ENCODE results near the gene HCN3. TPM values are rescaled to one million over a fixed set of nuclear protein-coding genes. Genes with fewer than 3 reads are reported as not detected.
A peak's percentile ranks its signal among the peaks of the same experiment; 100 is the strongest.

Gene HCN3
- total RNA-seq, 1 experiment from 2014 or later, result 19.6 TPM

DNA sequence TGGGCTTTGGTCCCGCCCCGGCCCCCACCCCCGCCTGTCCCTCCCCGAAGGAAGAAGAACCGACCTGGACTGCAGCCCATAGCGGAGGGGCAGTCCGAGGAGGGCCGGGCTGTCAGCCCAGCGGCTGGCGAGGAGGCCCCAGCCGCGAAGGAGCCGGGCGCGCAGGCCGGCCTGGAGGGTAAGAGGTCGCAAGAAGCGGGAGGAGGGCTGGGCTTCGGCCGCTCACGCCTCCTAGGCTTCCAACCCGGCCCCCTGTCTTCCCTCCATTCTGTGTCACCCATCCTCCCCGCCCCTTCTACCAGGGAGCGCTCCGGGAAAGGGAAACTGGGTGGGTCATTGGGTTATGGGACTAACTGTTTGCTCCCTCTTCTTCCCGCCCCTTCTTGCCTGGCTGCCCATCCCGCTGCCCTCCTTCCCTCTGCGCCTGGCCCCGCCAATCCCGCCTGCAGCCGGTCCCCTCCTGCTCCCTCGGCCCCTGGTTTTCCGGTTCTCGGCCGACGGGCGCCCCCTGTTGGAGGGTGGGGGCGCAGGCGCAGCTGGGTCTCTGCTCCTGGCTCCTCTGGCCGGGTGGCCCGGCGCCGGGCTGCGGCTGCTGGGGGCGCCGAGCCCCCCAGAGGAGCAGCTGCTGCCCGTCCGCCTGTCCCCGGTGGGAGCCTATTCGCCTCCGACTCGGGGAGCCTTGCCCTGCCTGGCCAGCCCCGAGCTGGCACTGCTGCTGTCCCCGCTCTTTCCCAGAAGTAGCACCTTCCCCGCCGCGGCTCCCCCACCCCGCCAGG lies 45.9 kb downstream of the HCN3 start:
- H3K4me1 Mint-ChIP-seq (ENCODE audit: low read depth, unreplicated experiment), result peaks cover 46% of the 10 kb centered on the region
- BruUV-seq (replicated peaks), result no TSS peak

GRCh38 chr1:155323729-155324036 lies 46.4 kb downstream of the HCN3 start:
- TF ChIP-seq, protein P1, sequence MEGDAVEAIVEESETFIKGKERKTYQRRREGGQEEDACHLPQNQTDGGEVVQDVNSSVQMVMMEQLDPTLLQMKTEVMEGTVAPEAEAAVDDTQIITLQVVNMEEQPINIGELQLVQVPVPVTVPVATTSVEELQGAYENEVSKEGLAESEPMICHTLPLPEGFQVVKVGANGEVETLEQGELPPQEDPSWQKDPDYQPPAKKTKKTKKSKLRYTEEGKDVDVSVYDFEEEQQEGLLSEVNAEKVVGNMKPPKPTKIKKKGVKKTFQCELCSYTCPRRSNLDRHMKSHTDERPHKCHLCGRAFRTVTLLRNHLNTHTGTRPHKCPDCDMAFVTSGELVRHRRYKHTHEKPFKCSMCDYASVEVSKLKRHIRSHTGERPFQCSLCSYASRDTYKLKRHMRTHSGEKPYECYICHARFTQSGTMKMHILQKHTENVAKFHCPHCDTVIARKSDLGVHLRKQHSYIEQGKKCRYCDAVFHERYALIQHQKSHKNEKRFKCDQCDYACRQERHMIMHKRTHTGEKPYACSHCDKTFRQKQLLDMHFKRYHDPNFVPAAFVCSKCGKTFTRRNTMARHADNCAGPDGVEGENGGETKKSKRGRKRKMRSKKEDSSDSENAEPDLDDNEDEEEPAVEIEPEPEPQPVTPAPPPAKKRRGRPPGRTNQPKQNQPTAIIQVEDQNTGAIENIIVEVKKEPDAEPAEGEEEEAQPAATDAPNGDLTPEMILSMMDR (IDR thresholded peaks at IDR 0.05; ENCODE audit: unreplicated experiment), result no peak
- H3K4me3 Mint-ChIP-seq (ENCODE audit: low read depth, unreplicated experiment), result peak overlapping the region; percentile 90

More for the DNA sequence above, 45.9 kb downstream of the HCN3 start:
- H3K4me3 Mint-ChIP-seq (ENCODE audit: low read depth, unreplicated experiment), result peak overlapping the region; percentile 90
- peak; percentile 97 for DNase-seq
- H3K36me3 Mint-ChIP-seq (ENCODE audit: insufficient read depth, unreplicated experiment), result peaks cover 93% of the 10 kb centered on the region
- no peaks in the 10 kb centered on the region for H3K9me3 Mint-ChIP-seq (ENCODE audit: low read depth, unreplicated experiment)
- CTCF ChIA-PET, result interaction anchor here (0.6 to 3.4 kb wide), 19 partner anchors 15 to 680 kb away, joined by 3 to 44 read pairs (median 6); partner anchors contain the start of genes CLK2, FDPS, HCN3 and KRTCAP2
- peak overlapping the region; percentile 60 for H3K27ac Mint-ChIP-seq (ENCODE audit: unreplicated experiment)
- TF ChIP-seq, protein P1 (IDR thresholded peaks at IDR 0.05; ENCODE audit: unreplicated experiment), result peak; percentile 98
- intact Hi-C loops (cut with micrococcal nuclease; ENCODE audit: unreplicated experiment), result loop anchor here (1.0 to 2.0 kb wide), 2 partner anchors 15 to 44 kb away; partner anchors contain the start of gene FDPS
- no peaks in the 10 kb centered on the region for H3K27me3 Mint-ChIP-seq (ENCODE audit: unreplicated experiment)

DNA sequence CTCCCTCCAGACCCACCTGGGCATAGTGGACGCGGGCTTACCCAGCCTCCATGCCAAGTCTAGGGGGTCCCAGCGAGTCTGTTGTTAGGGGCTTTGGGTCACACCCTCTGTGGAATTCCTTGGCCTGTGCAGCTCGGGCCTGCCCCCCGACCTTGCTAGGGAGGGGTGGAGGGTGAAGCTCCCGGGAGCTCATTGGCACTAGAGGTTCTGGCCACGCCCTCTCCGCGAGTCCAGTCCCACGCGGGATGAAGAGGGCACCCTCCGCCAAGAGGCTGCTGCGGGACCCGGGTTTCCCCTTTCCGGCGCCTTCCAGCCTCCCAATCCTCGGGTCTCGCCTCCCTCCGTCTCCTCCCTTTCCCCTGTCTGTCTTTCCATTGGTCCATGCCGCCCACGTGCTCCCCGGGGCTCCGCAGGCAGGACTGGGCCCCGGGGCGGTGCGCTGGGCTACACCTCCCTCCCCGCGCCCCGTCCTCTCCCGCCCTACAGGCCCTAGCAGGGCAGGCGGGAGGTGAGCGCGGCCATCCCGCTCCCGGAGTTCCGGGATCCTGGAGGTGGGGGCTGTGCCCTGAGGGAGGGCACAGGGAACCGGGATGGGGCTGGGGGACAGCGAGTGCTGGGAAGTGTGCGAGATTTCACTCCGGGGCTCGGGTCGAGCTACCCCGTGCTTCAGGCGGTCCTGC lies 46.9 kb downstream of the HCN3 start:
- Mint-ChIP-seq H3K27ac (ENCODE audit: unreplicated experiment) (peak overlapping the region; percentile 60), H3K9me3 (ENCODE audit: low read depth, unreplicated experiment) (no peaks in the 10 kb centered on the region), H3K4me1 (ENCODE audit: low read depth, unreplicated experiment) (peaks cover 40% of the 10 kb centered on the region), H3K27me3 (ENCODE audit: unreplicated experiment) (no peaks in the 10 kb centered on the region), H3K36me3 (ENCODE audit: insufficient read depth, unreplicated experiment) (peaks cover 92% of the 10 kb centered on the region), H3K4me3 (ENCODE audit: low read depth, unreplicated experiment) (peak overlapping the region; percentile 90)
- CTCF ChIA-PET, result interaction anchor here (0.6 to 3.4 kb wide), 20 partner anchors 12 to 679 kb away, joined by 3 to 44 read pairs (median 6); partner anchors contain the start of genes CLK2, FDPS, HCN3 and KRTCAP2
- intact Hi-C loops (cut with micrococcal nuclease; ENCODE audit: unreplicated experiment), result loop anchor here (2.0 kb wide), 1 partner anchor 73 kb away; no protein-coding TSS in a partner anchor
- DNase-seq, result peak; percentile 98
- no TSS peak for BruUV-seq (replicated peaks)
- TF ChIP-seq, protein P1 (IDR thresholded peaks at IDR 0.05; ENCODE audit: unreplicated experiment), result no peak

More at GRCh38 chr1:155323729-155324036, 46.4 kb downstream of the HCN3 start:
- no TSS peak for BruUV-seq (replicated peaks)
- H3K9me3 Mint-ChIP-seq (ENCODE audit: low read depth, unreplicated experiment), result no peaks in the 10 kb centered on the region
- CTCF ChIA-PET, result interaction anchor here (0.6 to 3.4 kb wide), 21 partner anchors 15 to 680 kb away, joined by 3 to 44 read pairs (median 6); partner anchors contain the start of genes CLK2, FDPS, HCN3 and KRTCAP2
- peak overlapping the region; percentile 60 for H3K27ac Mint-ChIP-seq (ENCODE audit: unreplicated experiment)
- no peaks in the 10 kb centered on the region for H3K27me3 Mint-ChIP-seq (ENCODE audit: unreplicated experiment)
- H3K36me3 Mint-ChIP-seq (ENCODE audit: insufficient read depth, unreplicated experiment), result peaks cover 93% of the 10 kb centered on the region
- H3K4me1 Mint-ChIP-seq (ENCODE audit: low read depth, unreplicated experiment), result peaks cover 44% of the 10 kb centered on the region
- intact Hi-C loops (cut with micrococcal nuclease; ENCODE audit: unreplicated experiment), result loop anchor here (1.0 to 2.0 kb wide), 3 partner anchors 15 to 73 kb away; partner anchors contain the start of gene FDPS
- DNase-seq, result peak; percentile 95

Measured in Calu3 (cell line).